ENCODE measurements around the gene DMRT1.

DMRT1 gene

GRCh38 chr9:969310-970150, 128.0 kb downstream of the DMRT1 start:
- no peak for DNase-seq (ENCODE audit: insufficient read length, low spot score)
- no peak for FAIRE-seq

GRCh38 chr9:970151-970996, 128.9 kb downstream of the DMRT1 start:
- no peak for DNase-seq (ENCODE audit: insufficient read length, low spot score)
- no peak for FAIRE-seq

GRCh38 chr9:971901-972500, 130.5 kb downstream of the DMRT1 start:
- FAIRE-seq (no peak), DNase-seq (ENCODE audit: insufficient read length, low spot score) (no peak)

GRCh38 chr9:972501-973294, 131.2 kb downstream of the DMRT1 start:
- no peak for FAIRE-seq
- no peak for DNase-seq (ENCODE audit: insufficient read length, low spot score)

- DNase-seq (ENCODE audit: insufficient read length, low spot score) (no peak), FAIRE-seq (no peak)
Observed at GRCh38 chr9:973295-973834, 131.9 kb downstream of the DMRT1 start.

- DNase-seq (ENCODE audit: insufficient read length, low spot score) (no peak), FAIRE-seq (no peak)
Observed at GRCh38 chr9:974031-974995, 132.8 kb downstream of the DMRT1 start.

GRCh38 chr9:974996-975739, 133.7 kb downstream of the DMRT1 start:
- DNase-seq (ENCODE audit: insufficient read length, low spot score) (no peak), FAIRE-seq (no peak)

- DNase-seq (ENCODE audit: insufficient read length, low spot score) (no peak), FAIRE-seq (no peak)
Observed at GRCh38 chr9:975740-976257, 134.3 kb downstream of the DMRT1 start.

GRCh38 chr9:976258-976942, 134.9 kb downstream of the DMRT1 start, which contains the start of gene DMRT3:
Gene DMRT3 (plus strand): TSS chr9:976655. CDS start chr9:977002, 347 bp downstream.
- FAIRE-seq: no peak
- DNase-seq (ENCODE audit: insufficient read length, low spot score): no peak

- no peak for DNase-seq (ENCODE audit: insufficient read length, low spot score)
- FAIRE-seq: no peak
Observed at GRCh38 chr9:976943-977837, 135.7 kb downstream of the DMRT1 start.

- FAIRE-seq (no peak), DNase-seq (ENCODE audit: insufficient read length, low spot score) (no peak)
Observed at GRCh38 chr9:977838-978830, 136.6 kb downstream of the DMRT1 start.

- DNase-seq (ENCODE audit: insufficient read length, low spot score) (no peak), FAIRE-seq (no peak)
Observed at GRCh38 chr9:979983-980382, 138.5 kb downstream of the DMRT1 start.

GRCh38 chr9:980640-981039, 139.1 kb downstream of the DMRT1 start:
- DNase-seq (ENCODE audit: insufficient read length, low spot score) (no peak), FAIRE-seq (no peak)

GRCh38 chr9:981491-981898, 140.0 kb downstream of the DMRT1 start:
- FAIRE-seq (no peak), DNase-seq (ENCODE audit: insufficient read length, low spot score) (no peak)

All from GM19239 (cell line).